Nephron (organoid): ENCODE data around the gene ENTREP1.
"Not testable (repeated sequence)": the region's sequence is repeated elsewhere in the genome, so short reads cannot be mapped to it uniquely, and the experiment has no call there.

Experiments
- H3K27ac Mint-ChIP-seq, 3 experiments: 2 replicates each; pipeline ENCODE4 v1.8.0; 2020; ENCODE audit warnings: mixed read lengths in 3 of 3, mild to moderate bottlenecking in 2 of 3, moderate library complexity in 1 of 3
- H3K27me3 Mint-ChIP-seq: 2 replicates; pipeline ENCODE4 v1.8.0; 2021; ENCODE audit warnings: low read depth, mild to moderate bottlenecking, moderate library complexity, mixed read lengths
- H3K36me3 Mint-ChIP-seq: 2 replicates; pipeline ENCODE4 v1.8.0; 2020; ENCODE audit warnings: low read depth, mixed read lengths
- H3K4me1 Mint-ChIP-seq: 2 replicates; pipeline ENCODE4 v1.8.0; 2020; ENCODE audit warnings: mixed read lengths
- H3K4me3 Mint-ChIP-seq, 3 experiments: 2 replicates each; pipeline ENCODE4 v1.8.0; 2020; ENCODE audit warnings: mild to moderate bottlenecking in 3 of 3, mixed read lengths in 3 of 3, moderate library complexity in 2 of 3
- H3K9me3 Mint-ChIP-seq: 2 replicates; pipeline ENCODE4 v1.8.0; 2020; ENCODE audit warnings: mixed read lengths
- TF ChIP-seq, protein P1 (sequence below), 3 experiments: fragments of 200-600 bp; sonication (generic); IDR thresholded peaks; one replicate each; pipeline ENCODE4 v1.5.0; 2021; ENCODE audit warnings: antibody characterized with exemption in 3 of 3; ENCODE audit not compliant: unreplicated experiment in 3 of 3

Gene ENTREP1

DNA sequence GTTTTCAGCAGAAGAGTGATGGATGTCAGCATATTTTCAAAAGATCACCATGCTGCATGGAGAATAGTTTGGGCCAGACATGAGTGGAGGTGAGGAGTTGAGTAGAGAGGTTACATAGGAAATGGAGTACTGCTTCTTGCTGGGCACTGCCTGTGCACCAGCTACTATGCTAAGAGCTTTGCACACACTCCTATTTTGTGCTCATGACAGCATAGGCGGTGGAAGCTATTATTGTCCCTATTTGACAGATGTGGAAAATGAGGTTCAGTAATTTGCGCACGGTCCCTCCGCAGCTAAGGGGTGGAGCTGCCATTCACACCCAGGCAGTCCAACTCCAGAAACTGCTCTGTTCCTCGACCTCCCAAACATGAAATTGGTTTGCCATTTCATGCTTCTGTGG, 67.8 kb downstream of the ENTREP1 start:
- Mint-ChIP-seq H3K4me3 (no peak overlapping the region), H3K36me3 (no peaks in the 10 kb centered on the region), H3K27me3 (peaks cover 10% of the 10 kb centered on the region), H3K27ac (peak overlapping the region in 1 of 3 experiments; percentile 23), H3K4me1 (peaks cover 12% of the 10 kb centered on the region), H3K9me3 (peaks cover 2% of the 10 kb centered on the region)
- TF ChIP-seq, protein P1, sequence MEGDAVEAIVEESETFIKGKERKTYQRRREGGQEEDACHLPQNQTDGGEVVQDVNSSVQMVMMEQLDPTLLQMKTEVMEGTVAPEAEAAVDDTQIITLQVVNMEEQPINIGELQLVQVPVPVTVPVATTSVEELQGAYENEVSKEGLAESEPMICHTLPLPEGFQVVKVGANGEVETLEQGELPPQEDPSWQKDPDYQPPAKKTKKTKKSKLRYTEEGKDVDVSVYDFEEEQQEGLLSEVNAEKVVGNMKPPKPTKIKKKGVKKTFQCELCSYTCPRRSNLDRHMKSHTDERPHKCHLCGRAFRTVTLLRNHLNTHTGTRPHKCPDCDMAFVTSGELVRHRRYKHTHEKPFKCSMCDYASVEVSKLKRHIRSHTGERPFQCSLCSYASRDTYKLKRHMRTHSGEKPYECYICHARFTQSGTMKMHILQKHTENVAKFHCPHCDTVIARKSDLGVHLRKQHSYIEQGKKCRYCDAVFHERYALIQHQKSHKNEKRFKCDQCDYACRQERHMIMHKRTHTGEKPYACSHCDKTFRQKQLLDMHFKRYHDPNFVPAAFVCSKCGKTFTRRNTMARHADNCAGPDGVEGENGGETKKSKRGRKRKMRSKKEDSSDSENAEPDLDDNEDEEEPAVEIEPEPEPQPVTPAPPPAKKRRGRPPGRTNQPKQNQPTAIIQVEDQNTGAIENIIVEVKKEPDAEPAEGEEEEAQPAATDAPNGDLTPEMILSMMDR (IDR thresholded peaks at IDR 0.05; ENCODE audit: unreplicated experiment in 3 of 3), result no peak

DNA sequence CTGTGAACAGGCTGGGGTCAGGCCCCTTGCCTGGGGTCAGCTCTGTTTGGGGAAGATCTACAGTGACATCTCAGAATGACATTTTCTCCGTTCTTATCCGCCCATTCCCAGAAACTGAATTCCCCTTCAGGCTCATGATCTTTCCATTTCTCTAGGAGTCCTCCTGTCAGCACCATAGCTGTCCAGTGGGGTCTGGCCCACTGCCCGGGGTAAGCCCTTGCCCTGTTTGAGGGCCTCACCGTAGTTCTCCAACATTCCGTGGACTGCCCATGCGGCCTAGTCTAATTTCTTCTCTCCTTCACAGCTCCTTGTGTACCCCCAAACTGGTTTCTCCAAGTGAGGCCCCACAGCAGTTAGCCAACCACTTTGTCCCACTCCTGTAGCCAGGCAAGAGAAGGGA, 68.4 kb downstream of the ENTREP1 start:
- TF ChIP-seq, protein P1 (IDR thresholded peaks at IDR 0.05; ENCODE audit: unreplicated experiment in 3 of 3), result no peak
- Mint-ChIP-seq H3K27ac (no peak overlapping the region), H3K4me1 (peaks cover 12% of the 10 kb centered on the region), H3K9me3 (peaks cover 2% of the 10 kb centered on the region), H3K4me3 (no peak overlapping the region), H3K36me3 (no peaks in the 10 kb centered on the region), H3K27me3 (peaks cover 10% of the 10 kb centered on the region)

DNA sequence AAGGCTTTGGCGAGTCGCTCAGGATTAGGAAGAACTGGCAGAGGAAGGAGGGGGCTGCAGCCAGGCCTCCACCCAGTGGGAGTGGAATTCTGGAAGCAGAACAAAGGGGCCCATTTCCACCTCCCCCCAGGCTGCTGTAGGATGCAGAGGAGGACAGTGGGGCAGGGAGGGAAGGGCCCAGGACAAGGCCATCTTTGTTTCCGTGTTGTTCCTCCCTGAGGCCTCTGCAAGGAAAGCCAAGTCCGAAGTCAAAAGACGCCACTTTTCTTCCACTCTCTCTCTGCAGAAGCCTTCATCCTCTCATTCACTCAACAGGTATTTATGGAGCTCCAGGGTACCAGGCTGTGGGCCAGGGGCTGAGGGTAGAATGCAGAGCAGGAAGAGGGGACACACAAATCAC, 70.7 kb downstream of the ENTREP1 start:
- Mint-ChIP-seq H3K4me3 (no peak overlapping the region), H3K27me3 (peaks cover 7% of the 10 kb centered on the region), H3K27ac (no peak overlapping the region), H3K36me3 (no peaks in the 10 kb centered on the region), H3K4me1 (peaks cover 12% of the 10 kb centered on the region), H3K9me3 (peaks cover 2% of the 10 kb centered on the region)
- TF ChIP-seq, protein P1 (IDR thresholded peaks at IDR 0.05; ENCODE audit: unreplicated experiment in 3 of 3), result no peak

DNA sequence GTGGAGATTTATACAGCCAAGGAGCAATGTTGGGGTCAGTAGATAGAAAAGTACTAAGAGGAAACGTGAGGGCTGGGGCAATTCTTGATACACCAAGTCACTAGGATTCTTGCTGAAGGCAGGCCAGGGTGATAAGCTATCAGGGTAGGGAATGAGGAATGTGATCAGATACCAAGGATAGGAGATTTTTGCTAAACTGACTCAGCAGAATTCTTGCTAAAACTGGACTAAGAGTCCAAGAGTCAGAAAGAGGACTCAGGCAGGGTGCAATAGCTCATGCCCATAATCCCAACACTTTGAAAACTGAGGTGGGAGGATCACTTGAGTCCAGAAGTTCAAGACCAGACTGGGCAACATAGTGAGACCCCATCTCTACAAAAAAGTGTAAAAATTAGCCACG, 71.7 kb downstream of the ENTREP1 start:
- TF ChIP-seq, protein P1 (IDR thresholded peaks at IDR 0.05; ENCODE audit: unreplicated experiment in 3 of 3), result no peak
- H3K4me1 Mint-ChIP-seq, result peaks cover 11% of the 10 kb centered on the region
- H3K9me3 Mint-ChIP-seq, result peaks cover 3% of the 10 kb centered on the region
- no peak overlapping the region for H3K27ac Mint-ChIP-seq
- no peak overlapping the region for H3K4me3 Mint-ChIP-seq
- no peaks in the 10 kb centered on the region for H3K36me3 Mint-ChIP-seq
- peaks cover 9% of the 10 kb centered on the region for H3K27me3 Mint-ChIP-seq

DNA sequence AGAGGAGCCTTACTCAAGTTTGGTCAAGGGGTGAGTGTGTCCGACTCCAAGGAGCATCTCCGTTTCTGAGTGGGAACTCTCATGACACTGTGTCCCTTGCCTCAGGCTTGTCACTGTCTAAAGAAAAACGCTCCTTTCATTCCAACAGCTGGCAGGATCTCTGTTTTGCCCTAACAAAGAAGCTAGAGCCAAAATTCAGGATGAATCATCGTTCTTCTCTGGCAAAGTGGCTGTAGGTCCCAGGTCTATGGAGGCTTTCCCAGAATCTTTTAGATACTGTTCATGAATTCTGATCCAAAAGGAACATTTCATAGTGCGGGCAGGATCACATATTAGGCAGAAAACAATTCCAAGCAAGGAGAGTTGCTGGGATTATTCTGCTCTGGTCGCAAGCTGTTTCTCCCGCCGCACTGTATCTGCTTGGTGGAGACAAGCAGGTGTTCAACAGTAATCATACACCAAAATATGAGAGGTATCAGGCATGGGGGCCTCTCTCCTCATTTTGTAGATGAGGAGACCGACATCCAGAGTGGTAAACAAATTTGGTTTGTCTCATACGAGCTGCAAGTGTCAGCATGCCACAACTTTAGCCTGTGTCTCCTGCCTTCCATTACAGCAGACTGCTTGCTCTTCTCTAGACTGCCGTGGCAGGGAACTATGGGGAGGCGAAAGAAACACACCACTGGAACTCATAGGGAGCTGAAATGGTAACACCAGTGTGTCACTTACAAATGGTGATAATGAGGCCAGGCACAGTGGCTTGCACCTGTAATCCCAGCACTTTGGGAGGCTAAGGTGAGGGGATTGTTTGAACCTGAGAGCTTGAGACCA, 72.6 kb downstream of the ENTREP1 start:
- no peaks in the 10 kb centered on the region for H3K36me3 Mint-ChIP-seq
- peaks cover 7% of the 10 kb centered on the region for H3K27me3 Mint-ChIP-seq
- TF ChIP-seq, protein P1 (IDR thresholded peaks at IDR 0.05; ENCODE audit: unreplicated experiment in 3 of 3), result no peak
- H3K9me3 Mint-ChIP-seq, result peaks cover 4% of the 10 kb centered on the region
- no peak overlapping the region for H3K4me3 Mint-ChIP-seq
- no peak overlapping the region for H3K27ac Mint-ChIP-seq
- H3K4me1 Mint-ChIP-seq, result peaks cover 2% of the 10 kb centered on the region

DNA sequence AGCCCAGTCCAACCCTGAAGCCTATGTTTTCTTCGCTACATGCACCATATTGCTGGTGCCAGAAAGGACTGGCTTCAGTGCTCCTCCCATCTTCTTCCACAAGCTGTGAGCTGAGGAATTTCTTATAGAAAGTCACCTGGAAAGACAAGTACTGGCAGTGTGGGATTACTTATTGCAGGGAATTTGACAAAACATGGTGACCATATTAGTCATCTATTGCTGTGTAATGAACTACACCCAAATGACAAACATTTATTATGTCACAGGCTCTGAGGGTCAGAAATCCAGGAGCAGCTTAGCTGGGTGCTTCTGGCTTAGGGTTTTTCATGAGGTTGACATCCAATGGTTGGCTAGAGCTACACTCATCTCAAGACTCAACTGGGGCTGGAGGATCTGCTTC, 75.5 kb downstream of the ENTREP1 start:
- Mint-ChIP-seq H3K4me3 (no peak overlapping the region), H3K27me3 (peaks cover 6% of the 10 kb centered on the region), H3K9me3 (peaks cover 4% of the 10 kb centered on the region), H3K27ac (no peak overlapping the region), H3K36me3 (no peaks in the 10 kb centered on the region), H3K4me1 (no peaks in the 10 kb centered on the region)
- TF ChIP-seq, protein P1 (IDR thresholded peaks at IDR 0.05; ENCODE audit: unreplicated experiment in 3 of 3), result no peak

DNA sequence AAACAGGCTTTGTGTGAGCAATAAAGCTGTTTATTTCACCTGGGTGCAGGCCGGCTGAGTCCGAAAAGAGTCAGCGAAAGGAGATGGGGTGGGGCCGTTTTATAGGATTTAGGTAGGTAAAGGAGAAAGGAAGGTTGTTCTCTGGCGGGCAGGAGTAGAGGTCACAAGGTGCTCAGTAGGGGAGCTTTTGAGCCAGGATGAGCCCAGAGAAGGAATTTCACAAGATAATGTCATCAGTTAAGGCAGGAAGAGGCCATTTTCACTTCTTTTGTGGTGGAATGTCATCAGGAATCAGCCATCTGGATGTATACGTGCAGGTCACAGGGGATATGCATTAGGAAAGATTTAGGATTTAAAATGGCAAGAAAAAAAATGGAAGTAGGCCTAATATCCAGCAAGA, 84.9 kb downstream of the ENTREP1 start:
- H3K27me3 Mint-ChIP-seq, result peaks cover 11% of the 10 kb centered on the region
- H3K9me3 Mint-ChIP-seq, H3K4me1 Mint-ChIP-seq, H3K36me3 Mint-ChIP-seq, H3K27ac Mint-ChIP-seq, H3K4me3 Mint-ChIP-seq: not testable (repeated sequence)
